Right lobe of liver (tissue), 4 donors: ENCODE results near the gene PLPPR2.

ENCODE experiments used
- CTCF ChIP-seq, 4 donors: fragments of 200-600 bp in 3 of 4; fragments of 450-650 bp in 1 of 4; IDR thresholded peaks; one replicate each; pipeline versions ENCODE4 v1.5.1 to v1.8.0; 2016 to 2022; ENCODE audit warnings: antibody characterized with exemption in 4 of 4, mild to moderate bottlenecking in 2 of 4
- POLR2A ChIP-seq: fragments of 450-650 bp; IDR thresholded peaks from one replicate; pipeline ENCODE4 v1.6.1; 2017; ENCODE audit warnings: antibody characterized with exemption, mild to moderate bottlenecking
- donor health status: DM: no; HTN: no; CAD: no.
- donor health status: DM: no; HTN: no; CAD: no.
- donor health status: DM: no; HTN: yes; CAD: no.

- TF ChIP-seq POLR2A (no peak), CTCF (IDR thresholded peaks at IDR 0.05) (no peak)
Observed at GRCh38 chr19:11338121-11338520, 17.1 kb upstream of the PLPPR2 start.
